Stimulated activated CD8-positive, alpha-beta memory T cell treated with anti-CD3 and anti-CD28 coated beads, Interleukin-7, amount 100 ng/mL, for 48 hours (primary cell): ENCODE data around the gene PXK.
"Not testable (repeated sequence)": the region's sequence is repeated elsewhere in the genome, so short reads cannot be mapped to it uniquely, and the experiment has no call there.

Experiments
- DNase-seq, 2 donors: peaks; one replicate each; pipeline ENCODE4 v3.0.0-alpha.2; 2020; ENCODE audit warnings: low read depth in 1 of 2; ENCODE audit errors: extremely low read depth in 1 of 2

Gene PXK

GRCh38 chr3:58323529-58324390 lies 8.9 kb upstream of the PXK start:
- DNase-seq = no peak

DNA sequence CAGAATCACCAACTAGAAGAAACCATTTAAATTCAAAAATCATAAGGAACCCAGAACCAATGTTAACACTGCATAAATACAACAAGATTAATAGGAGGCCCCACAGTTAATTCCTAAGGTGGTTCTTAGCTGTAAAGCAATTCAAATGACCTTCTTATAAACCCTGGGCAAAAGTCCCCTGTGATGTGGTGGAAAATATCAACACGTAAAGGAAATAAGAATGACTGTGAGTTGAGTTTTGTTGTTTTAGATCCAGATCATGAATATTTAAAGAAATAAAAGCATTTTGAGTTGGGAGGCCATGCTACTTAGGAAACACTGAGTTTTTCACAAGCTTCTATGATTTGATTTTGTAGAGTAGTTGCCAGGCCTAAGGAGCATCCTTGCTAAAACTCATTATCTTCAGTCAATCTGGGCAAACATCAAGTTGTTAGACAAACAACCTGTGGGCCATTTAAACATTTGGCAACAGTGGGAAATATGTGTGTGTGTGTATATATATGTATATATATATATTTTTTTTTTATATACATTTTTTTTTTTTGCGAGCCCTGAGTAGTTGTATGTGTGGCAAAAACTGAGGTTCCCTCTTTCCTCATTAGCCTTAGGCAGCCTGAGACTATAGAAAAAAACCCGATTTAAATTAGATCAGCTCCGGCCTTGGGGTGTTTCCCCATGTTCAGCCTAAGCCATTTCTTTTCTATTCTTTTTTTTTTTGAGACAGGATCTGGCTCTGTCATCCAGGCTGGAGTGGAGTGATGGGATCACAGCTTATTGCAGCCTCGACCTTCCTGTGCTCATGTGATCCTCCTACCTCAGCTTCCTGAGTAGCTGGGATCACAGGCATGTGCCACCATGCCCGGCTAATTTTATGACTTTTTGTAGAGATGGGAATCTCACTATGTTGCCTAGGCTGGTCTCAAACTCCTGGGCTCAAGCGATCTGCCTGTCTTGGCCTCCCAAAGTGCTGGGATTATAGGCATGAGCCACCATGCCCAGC lies 8.0 kb upstream of the PXK start:
- no peak for DNase-seq

DNA sequence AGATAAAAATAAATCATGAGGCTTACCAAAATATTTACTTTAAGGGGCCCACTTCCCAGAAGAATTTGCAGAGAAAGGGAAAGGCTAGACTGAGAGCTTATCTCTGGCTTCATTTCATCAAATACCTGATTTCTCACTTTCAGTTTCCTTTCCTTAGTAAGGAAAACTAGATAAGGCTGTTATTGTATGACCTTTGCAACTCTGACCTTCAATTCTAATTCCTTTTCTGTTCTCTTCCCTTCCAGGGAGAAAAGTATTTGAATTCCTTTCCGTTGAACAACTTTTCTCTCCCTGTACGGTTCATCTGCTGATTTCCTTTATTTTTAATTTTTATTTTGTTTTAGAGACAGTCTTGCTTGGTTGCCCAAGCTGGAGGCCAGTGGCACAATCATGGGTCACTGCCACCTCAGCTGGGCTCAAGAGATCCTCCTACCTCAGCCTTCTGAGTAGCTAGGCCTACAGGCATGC lies 7.1 kb upstream of the PXK start:
- no peak for DNase-seq

GRCh38 chr3:58326267-58326900 lies 6.3 kb upstream of the PXK start:
- DNase-seq = no peak

DNA sequence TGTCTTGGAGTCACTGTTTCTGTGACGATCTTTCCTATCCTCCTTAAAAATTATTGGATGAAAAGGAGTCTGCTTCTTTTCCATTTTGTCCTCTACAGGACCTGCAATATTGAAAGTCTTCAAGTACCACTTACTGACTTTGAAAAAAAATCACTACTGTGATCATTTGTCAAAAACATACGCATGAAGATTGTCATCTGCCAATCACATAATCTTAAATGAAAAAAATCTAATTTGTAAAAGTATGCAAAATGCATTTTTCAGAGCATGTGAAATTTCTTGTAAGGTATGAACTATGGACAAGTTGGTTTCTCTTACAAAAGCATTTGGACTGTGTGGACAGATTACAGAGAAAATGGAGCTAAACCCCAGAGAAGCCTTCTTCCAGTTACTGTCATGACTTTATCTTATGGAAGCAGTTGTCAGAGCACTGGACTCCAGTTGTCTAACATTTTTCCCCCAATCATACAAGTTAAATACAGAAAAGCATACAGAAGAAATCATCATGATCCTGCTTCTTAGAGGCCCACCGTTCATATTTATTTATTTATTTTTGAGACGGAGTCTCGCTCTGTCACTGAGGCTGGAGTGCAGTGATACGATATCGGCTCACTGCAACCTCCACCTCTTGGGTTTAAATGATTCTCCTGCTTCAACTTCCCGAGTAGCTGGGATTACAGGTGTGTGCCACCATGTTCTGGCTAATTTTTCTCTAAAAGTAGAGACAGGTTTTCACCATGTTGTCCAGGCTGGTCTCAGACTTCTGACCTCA lies 3.4 kb upstream of the PXK start:
- DNase-seq = no peak

DNA sequence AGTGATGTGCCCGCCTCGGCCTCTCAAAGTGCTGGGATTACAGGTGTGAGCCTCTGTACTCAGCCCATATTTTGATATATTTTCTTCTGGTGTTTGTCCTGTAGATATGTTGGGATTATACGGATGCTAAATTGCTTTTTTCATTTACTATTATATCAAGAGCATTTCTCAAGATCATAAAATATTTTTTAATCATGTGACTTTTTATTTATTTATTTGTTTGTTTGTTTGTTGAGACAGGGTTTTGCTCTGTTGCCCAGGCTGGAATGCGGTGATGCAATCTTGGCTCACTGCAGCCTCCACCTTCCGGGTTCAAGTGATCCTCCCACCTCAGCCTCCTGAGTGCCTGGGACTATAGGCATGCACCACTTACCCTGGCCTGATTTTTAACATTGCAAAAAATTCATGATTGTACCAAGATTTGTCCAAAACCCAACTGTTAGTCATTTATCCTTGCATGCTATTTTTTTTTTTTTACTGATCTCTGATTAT lies 2.7 kb upstream of the PXK start:
- DNase-seq = no peak

DNA sequence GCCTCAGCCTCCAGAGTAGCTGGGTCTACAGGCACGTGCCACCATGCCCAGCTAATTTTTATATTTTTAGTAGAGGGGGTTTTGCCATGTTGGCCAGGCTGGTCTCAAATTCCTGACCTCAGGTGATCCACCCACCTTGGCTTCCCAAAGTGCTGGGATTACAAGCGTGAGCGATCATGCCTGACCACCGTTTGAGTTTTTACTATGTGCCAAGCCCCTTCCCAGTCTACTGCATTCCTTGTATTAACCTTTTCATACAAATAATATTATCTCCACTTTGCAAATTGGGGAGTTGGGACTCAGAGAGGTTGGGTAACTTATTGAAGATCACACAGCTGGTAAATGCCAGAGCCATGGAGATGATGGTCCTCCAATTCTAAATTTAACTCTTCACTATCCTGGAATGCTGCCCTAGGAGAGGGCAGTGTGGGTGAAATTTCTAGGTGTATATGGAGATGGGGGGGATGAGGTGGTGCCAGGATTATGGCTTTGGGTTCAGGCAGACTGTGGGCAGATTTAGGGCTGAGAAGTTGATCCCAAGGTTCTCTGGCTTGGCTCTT lies 1.0 kb upstream of the PXK start:
- DNase-seq = no peak

DNA sequence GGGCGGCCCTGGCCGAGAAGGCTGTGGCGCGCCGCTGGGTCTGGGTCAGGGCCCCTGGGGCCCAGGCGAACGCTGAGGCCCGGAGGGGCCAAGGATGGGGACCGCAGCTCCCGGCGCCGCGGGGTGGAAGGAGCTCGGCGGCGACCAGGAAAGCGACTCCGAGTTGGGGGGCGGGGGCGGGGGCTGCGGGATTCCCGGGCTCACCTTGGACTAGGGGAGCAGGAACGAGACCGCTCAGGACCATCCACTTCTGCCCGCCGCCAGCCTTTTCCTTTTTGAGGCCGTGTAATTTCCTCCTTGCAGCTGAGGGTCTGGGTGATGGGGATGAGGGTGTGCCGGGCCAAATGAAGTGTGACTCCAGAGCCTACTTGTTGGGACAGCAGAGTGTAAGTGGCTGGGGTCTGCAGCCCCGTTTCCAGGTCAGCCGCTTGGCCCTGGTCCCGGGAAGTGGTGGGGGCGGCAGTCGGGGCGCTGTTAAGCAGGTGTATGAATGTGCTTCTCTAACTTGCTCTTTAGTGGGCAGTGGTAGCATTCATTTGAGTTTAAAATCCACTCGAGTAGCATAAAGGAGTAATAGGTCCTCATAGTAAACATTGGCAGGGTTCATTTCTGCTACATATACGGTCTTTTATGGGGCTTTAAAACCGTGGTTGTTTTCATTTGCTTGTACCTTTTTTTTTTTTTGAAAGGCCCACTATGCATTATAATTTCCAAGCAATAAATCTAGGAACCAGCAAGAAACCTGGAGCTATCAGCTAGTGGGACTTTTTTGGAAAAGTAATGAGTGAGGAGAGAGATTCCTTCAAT lies 717 bp downstream of the PXK start:
- DNase-seq = no peak

GRCh38 chr3:58334013-58334321 lies 1.3 kb downstream of the PXK start:
- no peak for DNase-seq

GRCh38 chr3:58334506-58334884 lies 1.8 kb downstream of the PXK start:
- no peak for DNase-seq

DNA sequence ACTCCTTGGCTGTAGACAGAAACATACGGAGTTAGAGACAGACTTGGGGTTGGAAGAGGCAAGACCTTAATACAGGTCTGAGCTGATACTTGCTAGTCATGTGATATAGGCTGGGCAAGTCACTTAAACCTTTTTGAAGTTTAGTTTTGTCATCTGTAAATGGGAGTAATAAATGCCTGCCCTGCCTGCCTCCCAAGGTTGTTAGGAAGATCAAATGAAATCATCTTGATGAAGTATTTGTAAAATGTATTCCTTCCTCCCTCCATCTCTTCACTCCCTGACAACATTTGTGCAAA lies 2.9 kb downstream of the PXK start:
- DNase-seq = no peak

DNA sequence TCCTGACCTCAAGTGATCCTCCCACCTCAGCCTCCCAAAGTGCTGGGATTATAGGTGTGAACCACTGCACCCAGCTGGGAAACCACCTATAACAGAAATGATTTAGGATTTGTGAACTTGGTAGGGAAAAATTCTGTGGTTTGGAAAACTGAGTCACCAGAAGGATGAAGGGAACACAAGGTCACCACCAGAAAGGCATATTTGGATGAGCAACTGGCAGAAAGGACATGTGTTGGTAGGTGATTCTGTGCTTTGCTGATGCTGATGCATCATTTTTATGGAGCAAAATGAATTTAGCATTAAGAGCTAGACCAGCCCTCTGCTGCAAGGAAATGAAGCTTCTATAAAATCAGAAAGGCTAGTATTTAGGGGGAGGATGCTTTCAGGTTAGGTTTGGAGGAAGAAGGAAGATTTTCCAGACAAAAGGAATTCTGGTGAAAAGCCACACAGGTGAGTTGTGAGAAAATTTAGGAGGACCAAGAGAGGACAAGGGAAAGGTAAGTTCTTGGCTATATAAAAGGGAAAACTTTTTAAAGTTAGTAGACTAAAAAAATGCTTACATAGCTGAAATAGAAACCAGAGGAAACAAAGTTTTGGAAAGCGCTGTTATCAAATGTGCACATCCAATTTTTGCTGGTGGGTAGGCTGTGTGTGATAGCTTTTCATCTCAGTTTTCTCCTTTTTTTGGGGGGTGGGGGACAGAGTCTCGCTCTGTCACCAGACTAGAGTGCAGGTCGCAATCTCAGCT lies 3.6 kb downstream of the PXK start:
- no peak for DNase-seq

- no peak for DNase-seq
Observed at GRCh38 chr3:58337190-58337589, 4.5 kb downstream of the PXK start.

- DNase-seq = not testable (repeated sequence)
Observed at GRCh38 chr3:58339146-58339545, 6.5 kb downstream of the PXK start.

DNA sequence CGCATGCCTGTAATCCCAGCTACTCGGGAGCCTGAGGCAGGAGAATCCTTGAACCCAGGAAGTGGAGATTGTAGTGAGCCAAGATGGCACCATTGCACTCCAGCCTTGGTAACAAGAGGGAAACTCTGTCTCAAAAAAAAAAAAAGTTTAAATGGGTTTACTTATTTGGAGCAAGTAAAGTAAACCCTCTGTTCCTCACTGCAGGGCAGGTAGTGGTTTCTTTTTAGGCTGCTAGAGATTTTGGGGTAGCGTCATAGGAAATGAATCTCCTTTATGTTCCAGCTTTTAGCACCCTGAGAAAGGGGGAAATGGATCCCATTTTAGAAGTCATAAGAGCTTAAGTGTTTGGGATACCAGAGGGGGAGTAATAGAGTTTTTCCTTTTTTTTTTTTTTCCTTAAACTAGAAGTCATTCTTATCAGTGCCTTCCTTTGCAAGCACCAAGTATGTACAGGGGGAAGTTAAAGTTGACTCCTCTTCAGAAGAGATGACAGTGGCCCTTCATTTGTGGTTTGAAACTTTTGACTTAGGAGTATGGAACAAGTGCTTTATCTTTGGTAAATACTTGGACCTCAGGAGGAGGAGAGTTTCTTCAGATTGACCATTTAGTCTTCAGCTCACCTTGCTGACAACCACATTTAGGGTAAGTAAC lies 8.0 kb downstream of the PXK start:
- no peak for DNase-seq

DNA sequence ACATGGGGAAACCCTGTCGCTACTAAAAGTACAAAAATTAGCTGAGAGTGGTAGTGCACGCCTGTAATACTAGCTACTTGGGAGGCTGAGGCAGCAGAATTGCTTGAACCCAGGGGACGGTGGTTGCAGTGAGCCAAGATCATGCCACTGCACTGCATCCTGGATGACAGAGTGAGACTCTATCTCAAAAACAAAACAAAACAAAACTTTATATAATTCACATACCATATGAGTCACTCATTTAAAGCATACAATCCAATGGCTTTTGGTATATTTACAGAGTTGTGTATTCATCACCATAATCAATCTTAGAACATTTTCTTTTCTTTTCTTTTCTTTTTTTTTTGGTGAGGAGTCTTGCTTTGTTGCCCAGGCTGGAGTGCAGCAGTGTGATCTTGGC lies 8.7 kb downstream of the PXK start:
- DNase-seq = no peak

DNA sequence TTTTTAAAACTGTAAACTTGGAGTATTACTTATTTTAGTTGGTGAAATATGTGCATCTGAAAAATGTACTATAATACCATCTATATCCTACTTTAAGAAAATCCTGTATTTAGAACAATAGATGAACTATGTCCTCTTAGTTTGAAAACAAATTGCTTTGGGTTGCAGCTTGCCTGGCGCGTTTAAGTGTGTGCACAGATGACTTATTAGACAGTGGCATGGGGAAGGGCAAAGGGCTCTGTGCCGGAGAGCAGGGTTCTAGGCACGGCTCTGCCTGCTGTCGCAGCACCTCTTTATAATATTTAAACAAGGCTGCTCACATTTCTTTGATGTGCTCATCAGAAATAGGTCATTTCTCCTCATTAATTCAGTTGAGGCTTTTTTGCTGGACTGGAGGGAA lies 10.0 kb downstream of the PXK start:
- DNase-seq = no peak

DNA sequence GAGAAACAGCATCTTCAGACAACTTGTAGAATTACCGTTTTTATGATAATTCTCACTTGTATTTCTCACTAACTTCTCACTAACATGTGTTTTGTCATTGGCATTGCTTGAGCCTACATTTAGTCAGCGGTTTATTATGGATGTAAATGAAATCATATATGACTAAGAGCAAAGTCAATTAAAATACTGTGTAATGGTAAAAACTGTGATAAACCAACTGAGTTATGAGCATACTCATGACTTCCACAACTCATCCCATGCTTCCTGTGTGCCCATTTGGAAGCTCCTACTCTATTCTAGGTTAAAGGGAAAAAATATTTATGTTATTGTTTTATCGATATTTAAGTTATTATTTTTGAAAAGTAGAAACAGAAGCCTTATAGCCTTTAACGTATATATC lies 12.8 kb downstream of the PXK start:
- no peak for DNase-seq
